Measurements from ENCODE around the gene ZNF286A.
"Not testable (repeated sequence)": the region's sequence is repeated elsewhere in the genome, so short reads cannot be mapped to it uniquely, and the experiment has no call there.

Gene ZNF286A

GRCh38 chr17:15699413-15699924, at the start of gene ZNF286A:
Gene ZNF286A, plus strand, starts transcription at chr17:15699752. Its CDS starts 578 bp downstream, at chr17:15700330.
- FAIRE-seq (peak; percentile 96), DNase-seq (ENCODE audit: insufficient read length, low spot score) (peak; percentile 74)

DNA sequence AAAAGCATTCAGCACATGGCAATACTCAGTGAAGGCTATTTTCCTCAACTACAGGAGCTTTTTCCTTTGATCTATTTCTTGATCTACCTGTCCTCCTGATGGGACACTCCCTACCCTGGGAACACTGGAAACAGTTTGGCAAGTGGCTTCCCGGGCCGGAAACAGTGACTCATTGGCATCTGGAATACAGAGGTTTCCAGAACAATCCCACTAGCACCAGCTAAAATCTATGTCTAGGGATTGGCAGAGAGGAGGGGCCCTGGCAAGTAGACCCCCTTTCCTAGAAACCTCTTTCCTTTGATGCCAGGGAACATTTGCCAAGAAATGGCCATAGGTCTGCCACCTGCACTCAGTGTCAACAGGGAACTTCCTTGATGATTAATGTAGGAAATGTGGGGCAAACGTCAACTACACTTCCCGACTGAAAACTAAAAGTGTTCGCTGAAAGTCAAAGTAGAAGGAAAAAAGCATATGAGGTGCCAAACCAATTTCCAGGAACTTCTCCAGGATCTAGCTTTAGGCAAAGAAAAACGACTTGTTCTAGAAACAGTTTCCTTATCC, 49.6 kb upstream of the ZNF286A start:
- DNase-seq (ENCODE audit: insufficient read length, low spot score) (no peak), FAIRE-seq (no peak)

DNA sequence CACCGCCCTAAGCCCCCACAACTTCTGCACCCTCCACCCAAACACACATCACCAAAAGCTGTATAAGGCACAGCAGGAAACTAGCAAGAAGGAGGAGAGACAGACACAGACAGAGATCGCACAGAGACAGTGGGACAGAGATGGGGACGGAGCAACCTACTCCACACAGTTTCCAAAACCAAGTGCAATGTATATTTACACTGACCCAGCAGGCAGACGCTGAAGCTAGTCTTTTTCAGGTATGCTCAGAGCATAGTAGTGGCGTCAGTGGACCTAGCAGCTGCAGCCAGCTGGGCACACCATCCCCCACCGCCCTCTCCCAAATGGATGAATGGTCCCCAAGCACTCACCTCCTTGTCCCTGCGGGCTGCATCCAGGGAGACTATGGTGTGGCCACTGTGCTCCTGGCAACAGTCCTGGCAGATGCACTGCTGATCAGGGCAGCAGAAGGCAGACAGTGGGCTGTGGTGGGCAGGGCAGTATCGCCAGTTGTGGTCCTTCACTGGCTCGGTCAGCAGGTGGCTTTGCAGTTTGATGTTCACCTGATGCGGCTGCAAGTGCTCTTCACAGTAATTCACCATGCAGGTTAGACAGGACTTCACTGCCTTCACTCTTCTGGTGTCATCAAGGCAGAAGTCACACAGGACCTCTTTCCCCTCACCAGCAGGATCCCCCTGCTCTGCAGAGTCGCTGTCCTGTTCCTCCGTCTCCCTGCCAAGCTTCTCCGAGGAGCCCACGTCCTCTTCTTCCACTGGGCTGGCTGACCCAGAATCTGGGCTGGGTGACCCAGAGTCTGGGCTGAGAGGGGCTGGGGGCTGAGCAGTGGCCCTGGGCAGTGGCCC, 48.6 kb upstream of the ZNF286A start:
- DNase-seq (ENCODE audit: insufficient read length, low spot score) (no peak), FAIRE-seq (no peak)

GRCh38 chr17:15651583-15652110, 47.9 kb upstream of the ZNF286A start:
- DNase-seq (ENCODE audit: insufficient read length, low spot score) (no peak), FAIRE-seq (no peak)

DNA sequence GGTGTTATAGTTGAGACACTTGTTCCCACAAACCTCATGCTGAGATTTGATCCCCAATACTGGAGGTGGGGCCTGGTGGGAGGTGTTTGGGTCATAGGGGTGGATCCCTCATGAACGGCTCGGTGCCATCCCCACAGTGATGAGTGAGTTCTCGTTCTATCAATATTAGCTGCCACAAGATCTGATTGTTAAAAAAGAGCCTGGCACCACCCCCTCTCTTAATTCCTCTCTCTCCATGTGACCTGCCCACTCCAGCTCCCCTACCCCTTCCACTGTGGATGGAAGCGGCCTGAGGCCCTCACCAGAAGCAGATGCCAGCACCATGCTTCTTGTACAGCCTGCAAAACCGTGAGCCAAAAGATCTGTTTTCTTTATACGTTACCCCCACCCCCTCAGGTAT, 46.6 kb upstream of the ZNF286A start:
- FAIRE-seq (no peak), DNase-seq (ENCODE audit: insufficient read length, low spot score) (no peak)

DNA sequence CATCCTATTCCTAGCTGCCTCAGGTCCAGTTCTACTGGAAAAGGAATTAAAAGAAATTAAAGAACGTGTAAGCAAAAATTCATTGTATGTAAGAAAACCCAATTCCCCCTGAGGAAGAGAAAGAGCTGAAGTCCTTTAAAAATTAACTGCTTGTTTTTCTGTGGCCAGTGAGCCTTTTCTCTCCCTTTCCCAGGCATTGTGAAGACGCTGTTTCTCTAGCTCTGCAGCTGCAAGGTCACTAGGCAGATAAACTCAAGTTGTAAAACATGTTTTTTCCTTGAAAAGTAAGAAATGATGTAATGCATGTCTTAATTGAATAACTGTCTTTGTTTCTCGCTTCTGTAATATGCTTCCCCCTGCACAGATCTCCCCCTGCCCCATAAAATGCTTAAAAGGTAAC, 45.2 kb upstream of the ZNF286A start:
- FAIRE-seq; DNase-seq (ENCODE audit: insufficient read length, low spot score): not testable (repeated sequence)

GRCh38 chr17:15654886-15655561, 44.5 kb upstream of the ZNF286A start:
- DNase-seq (ENCODE audit: insufficient read length, low spot score), result no peak
- FAIRE-seq, result no peak

DNA sequence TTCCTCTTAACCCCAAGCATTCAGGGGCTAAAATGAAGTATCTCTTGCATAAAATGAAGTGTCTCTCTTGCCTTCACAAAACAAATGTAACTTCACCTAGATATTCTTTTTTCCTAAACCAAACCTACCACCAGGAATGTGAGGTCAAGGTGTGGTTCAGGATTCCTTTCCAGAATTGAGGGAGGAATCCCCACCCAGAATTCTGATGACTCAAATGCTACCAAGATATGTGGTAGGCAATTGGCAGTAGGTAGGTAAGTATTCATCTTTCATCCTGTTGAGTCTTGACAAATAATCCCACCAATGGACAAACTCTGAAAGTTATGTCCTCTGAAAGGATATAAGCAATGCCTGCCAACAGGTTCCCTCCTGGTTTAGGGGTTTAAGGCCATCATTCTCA, 41.7 kb upstream of the ZNF286A start:
- DNase-seq (ENCODE audit: insufficient read length, low spot score) (no peak), FAIRE-seq (no peak)

DNA sequence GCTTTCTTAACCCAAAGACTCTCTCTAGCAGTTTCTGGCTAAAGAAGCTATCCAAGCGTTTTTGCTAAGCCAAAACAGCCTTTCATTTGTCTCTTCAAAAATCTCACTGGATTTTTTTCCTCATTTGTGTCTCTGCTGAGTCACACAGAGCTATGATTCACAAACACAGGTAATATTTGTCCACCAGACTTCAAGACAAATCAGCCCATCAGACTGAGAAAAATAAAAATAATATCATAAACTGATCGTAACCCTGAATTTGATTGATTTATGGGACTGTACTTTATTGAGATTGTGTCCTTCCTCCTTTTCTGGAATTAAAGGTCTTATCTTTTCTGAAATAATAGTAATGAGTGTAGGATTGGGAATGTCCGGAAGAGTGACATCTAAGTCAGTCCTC, 41.3 kb upstream of the ZNF286A start:
- FAIRE-seq, result no peak
- no peak for DNase-seq (ENCODE audit: insufficient read length, low spot score)

GRCh38 chr17:15659236-15659635, 40.3 kb upstream of the ZNF286A start:
- DNase-seq (ENCODE audit: insufficient read length, low spot score), result no peak
- no peak for FAIRE-seq

- DNase-seq (ENCODE audit: insufficient read length, low spot score) (no peak), FAIRE-seq (no peak)
Measured at GRCh38 chr17:15659663-15660062, 39.9 kb upstream of the ZNF286A start.

GRCh38 chr17:15660077-15660476, 39.5 kb upstream of the ZNF286A start:
- DNase-seq (ENCODE audit: insufficient read length, low spot score) (no peak), FAIRE-seq (no peak)

DNA sequence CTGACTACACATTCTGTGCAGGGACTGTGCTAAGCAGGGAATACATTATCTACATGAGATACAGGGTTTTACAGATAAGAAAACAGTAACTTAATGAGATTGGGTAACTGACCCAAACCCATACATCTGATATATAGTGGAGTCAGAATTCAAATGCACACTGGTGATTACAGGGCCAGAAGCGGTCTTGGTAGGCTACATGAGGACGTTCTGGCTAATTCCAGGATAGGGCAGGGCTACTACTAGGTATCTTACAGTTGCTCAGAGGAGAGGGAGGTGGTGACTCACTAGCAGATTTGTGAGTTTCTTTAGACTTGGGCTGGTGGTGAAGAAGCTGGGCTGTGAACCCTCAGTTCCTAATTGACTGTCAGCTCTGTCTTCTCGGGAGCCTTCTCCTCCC, 36.9 kb upstream of the ZNF286A start:
- FAIRE-seq, result no peak
- DNase-seq (ENCODE audit: insufficient read length, low spot score), result no peak

GRCh38 chr17:15663176-15663575, 36.4 kb upstream of the ZNF286A start:
- DNase-seq (ENCODE audit: insufficient read length, low spot score) (no peak), FAIRE-seq (no peak)

DNA sequence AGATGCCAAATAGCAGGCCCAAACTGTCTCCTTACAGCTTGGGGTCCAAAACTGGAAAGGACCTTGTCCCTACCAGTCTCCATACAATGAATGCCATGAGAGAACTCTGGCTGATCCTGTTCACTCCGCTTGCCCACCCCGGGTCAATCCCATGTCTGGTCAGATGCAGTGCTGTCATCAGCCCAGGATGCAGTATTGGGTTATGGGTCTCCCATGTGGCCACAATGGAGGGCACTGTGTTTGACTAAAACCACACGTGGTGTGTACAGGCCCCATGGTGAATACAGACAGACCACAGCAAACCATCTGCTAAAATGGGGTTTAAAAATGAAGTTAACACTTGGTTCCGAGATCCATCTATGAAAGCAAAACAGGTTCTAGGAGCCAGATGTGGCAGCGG, 35.9 kb upstream of the ZNF286A start:
- DNase-seq (ENCODE audit: insufficient read length, low spot score), result no peak
- FAIRE-seq, result no peak

GRCh38 chr17:15669526-15669925, 30.0 kb upstream of the ZNF286A start:
- not testable (repeated sequence) for DNase-seq (ENCODE audit: insufficient read length, low spot score); FAIRE-seq

GRCh38 chr17:15674640-15675039, 24.9 kb upstream of the ZNF286A start:
- FAIRE-seq; DNase-seq (ENCODE audit: insufficient read length, low spot score): not testable (repeated sequence)

- FAIRE-seq; DNase-seq (ENCODE audit: insufficient read length, low spot score): not testable (repeated sequence)
Measured at GRCh38 chr17:15675991-15676390, 23.6 kb upstream of the ZNF286A start.

DNA sequence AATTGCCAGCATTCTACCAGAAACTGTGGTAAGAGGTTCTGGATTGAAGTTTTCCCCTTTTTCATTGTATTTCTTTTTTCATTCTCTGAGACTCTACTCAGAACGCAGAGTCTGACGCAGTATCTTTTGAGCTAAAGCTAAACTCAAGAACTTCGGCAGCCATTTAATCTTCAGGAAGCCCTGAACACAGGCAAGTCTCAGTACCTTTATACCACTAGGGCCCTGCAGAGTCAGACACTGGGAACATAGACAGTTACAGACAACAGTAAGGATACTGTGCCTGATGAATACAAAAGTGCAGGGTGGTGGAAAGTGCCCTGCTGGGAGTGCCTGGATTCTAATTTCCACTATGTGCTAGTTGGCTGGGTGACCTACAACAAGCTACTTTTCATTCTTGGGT, 16.4 kb upstream of the ZNF286A start:
- not testable (repeated sequence) for DNase-seq (ENCODE audit: insufficient read length, low spot score); FAIRE-seq

DNA sequence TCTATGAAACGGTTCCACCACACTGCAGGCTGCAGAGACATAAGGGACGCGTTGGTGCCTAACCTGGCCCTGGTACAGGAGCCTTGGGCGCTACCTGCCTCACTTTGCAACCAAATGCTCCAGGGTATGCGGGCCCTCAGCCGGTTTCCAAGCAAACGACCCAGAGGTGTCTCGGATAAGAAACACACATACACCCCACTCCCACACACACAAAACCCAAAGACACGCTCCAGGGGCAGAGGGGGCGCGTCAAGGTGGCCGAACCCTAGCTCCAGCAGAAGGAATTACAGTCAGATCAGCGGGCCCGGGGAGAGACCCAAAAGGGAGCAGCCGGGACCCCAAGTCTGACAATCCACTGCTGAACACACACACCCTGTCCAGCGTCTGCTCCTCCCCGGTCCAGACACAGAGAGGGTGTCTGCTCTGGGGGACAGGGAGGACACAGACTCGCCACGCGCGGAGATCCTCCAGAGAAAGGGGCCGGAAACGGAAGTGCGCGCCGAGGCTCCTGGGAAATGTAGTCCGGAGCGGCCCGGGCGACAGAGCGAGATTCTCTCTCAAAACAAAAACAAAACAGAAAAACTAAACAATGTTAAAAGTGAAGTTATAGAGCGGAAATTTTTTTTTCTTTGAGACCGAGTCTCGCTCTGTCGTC, 15.6 kb upstream of the ZNF286A start, which contains the start of gene TRIM16:
Gene TRIM16 (minus strand): TSS at position 488 of the 655 bp plus-strand sequence. CDS start 32,702 bp downstream, outside the sequence.
- FAIRE-seq, result peak; percentile 86
- DNase-seq (ENCODE audit: insufficient read length, low spot score), result peak; percentile 32

All from GM19239 (cell line).